Transverse colon (tissue), 4 donors: ENCODE measurements around the gene IMPG2. TPM values are rescaled to one million over a fixed set of nuclear protein-coding genes. Genes with fewer than 3 reads are reported as not detected.

ENCODE experiments used
- DNase-seq: peaks from one replicate; pipeline ENCODE4 v3.0.0-alpha.2; 2019
- H3K27ac ChIP-seq, 4 donors: fragments of 200-600 bp; sonication (generic); 2 replicates each; pipeline ENCODE4 v1.5.1; 2016 to 2018; ENCODE audit warnings: inconsistent platforms in 4 of 4
- H3K27me3 ChIP-seq: fragments of 200-600 bp; sonication (generic); 2 replicates; pipeline ENCODE4 v1.5.1; 2017; ENCODE audit warnings: inconsistent platforms
- H3K36me3 ChIP-seq, 4 donors: fragments of 200-600 bp; sonication (generic); 2 replicates each; pipeline ENCODE4 v1.5.1; 2017 to 2019; ENCODE audit warnings: inconsistent platforms in 4 of 4
- H3K4me1 ChIP-seq, 4 donors: fragments of 200-600 bp; sonication (generic); 2 replicates each; pipeline ENCODE4 v1.5.1; 2017 to 2020; ENCODE audit warnings: inconsistent platforms in 4 of 4
- H3K4me3 ChIP-seq, 4 donors: fragments of 200-600 bp; sonication (generic); 1 replicate in 1 of 4; 2 replicates in 3 of 4; pipeline versions ENCODE4 v1.5.1 to v1.6.1; 2017 to 2019; ENCODE audit warnings: inconsistent platforms in 4 of 4
- H3K9me3 ChIP-seq, 2 donors: fragments of 200-600 bp; sonication (generic); 2 replicates each; pipeline ENCODE4 v1.5.1; 2017 to 2019; ENCODE audit warnings: inconsistent platforms in 2 of 2
- CTCF ChIP-seq, 5 experiments: fragments of 200-600 bp in 3 of 5; fragments of 450-650 bp in 2 of 5; sonication (generic) in 3 of 5; IDR thresholded peaks; 1 replicate in 2 of 5; 2 replicates in 3 of 5; pipeline ENCODE4 v1.5.1; 2016 to 2017; ENCODE audit warnings: antibody characterized with exemption in 5 of 5, inconsistent platforms in 3 of 5, mild to moderate bottlenecking in 2 of 5, moderate library complexity in 1 of 5
- EP300 ChIP-seq: sonication (generic); formaldehyde crosslinking; IDR thresholded peaks from one replicate; pipeline ENCODE4 v1.6.1; 2017; ENCODE audit warnings: antibody characterized with exemption, low read depth
- POLR2A ChIP-seq: fragments of 450-650 bp; IDR thresholded peaks from one replicate; pipeline ENCODE4 v1.6.1; 2016; ENCODE audit warnings: antibody characterized with exemption, mild to moderate bottlenecking, moderate library complexity
- POLR2AphosphoS5 ChIP-seq, 3 donors: sonication (generic); formaldehyde crosslinking; IDR thresholded peaks; one replicate each; pipeline ENCODE4 v1.6.1; 2016; ENCODE audit warnings: antibody characterized with exemption in 3 of 3
- WGBS, 2 donors: methylation state at CpG; one replicate each; pipeline ENCODE4 v1.1.5; 2018; ENCODE audit warnings: low coverage in 1 of 2; 5-methylcytosine and 5-hydroxymethylcytosine counted together
- in situ Hi-C, 4 donors: fragments of 200-750 bp; cut with MboI; loops; one replicate each; pipeline versions ENCODE4 v1.15.0 to v1.15.1; 2017; ENCODE audit warnings: low sequenced_read_pairs in 3 of 4, low pct_ligation_motif_present in 1 of 4, low pct_unique_long_range_greater_than_20kb in 1 of 4
- intact Hi-C: fragments of 100-400 bp; cut with DNase I; formaldehyde crosslinking; loops from one replicate; pipeline ENCODE4 v1.15.1; 2023; ENCODE audit warnings: low total_unique reads
- total RNA-seq, 4 donors: library from RNA; depleted of rRNA; stranded (reverse); fragments of >200 nt; gene quantifications; one replicate each; pipeline ENCODE4 v1.1.0, GENCODE V29; 2016

IMPG2 gene
- total RNA-seq, 4 donors from 2014 or later: 0.14 to 0.37 (median 0.32) TPM; not detected in 1

- 60 to 65% methylated on average over 2 to 3 of the region's 3 CpGs for WGBS, 2 donors
- H3K4me1 ChIP-seq: no peaks in the 10 kb centered on the region
- H3K27ac ChIP-seq: no peak overlapping the region
- H3K4me3 ChIP-seq: no peak overlapping the region
- no peaks in the 10 kb centered on the region for H3K9me3 ChIP-seq
- no peak for DNase-seq
- intact Hi-C loops (no loop called here), in situ Hi-C loops (no loop called here)
- no peaks in the 10 kb centered on the region for H3K36me3 ChIP-seq
- TF ChIP-seq POLR2A (no peak), POLR2AphosphoS5 (IDR thresholded peaks at IDR 0.05) (no peak), CTCF (IDR thresholded peaks at IDR 0.05) (no peak), EP300 (no peak)
- no peaks in the 10 kb centered on the region for H3K27me3 ChIP-seq
These were observed 140.7 kb downstream of the IMPG2 start for GRCh38 chr3:101179637-101180036.

GRCh38 chr3:101177577-101177976 lies 142.8 kb downstream of the IMPG2 start:
- DNase-seq: no peak
- H3K9me3 ChIP-seq: no peaks in the 10 kb centered on the region
- no peaks in the 10 kb centered on the region for H3K27me3 ChIP-seq
- in situ Hi-C loops: no loop called here
- no peaks in the 10 kb centered on the region for H3K36me3 ChIP-seq
- H3K27ac ChIP-seq: no peak overlapping the region
- no peak overlapping the region for H3K4me3 ChIP-seq
- no peak for TF ChIP-seq POLR2AphosphoS5 (IDR thresholded peaks at IDR 0.05)
- no peak for TF ChIP-seq CTCF (IDR thresholded peaks at IDR 0.05)
- TF ChIP-seq EP300: no peak
- no peak for TF ChIP-seq POLR2A
- no peaks in the 10 kb centered on the region for H3K4me1 ChIP-seq
- intact Hi-C loops: no loop called here

Other genes starting within 250 kb of the IMPG2 start
- gene SENP7, start 192.6 kb upstream of the IMPG2 start, total RNA-seq: 10 to 100 TPM; 11.9 to 26.2 (median 20.3) TPM
- gene TRMT10C, start 241.3 kb upstream of the IMPG2 start, total RNA-seq: 10 to 100 TPM in 2 of 4 donors, 1 to 10 TPM in 2; 5.0 to 15.0 (median 11.0) TPM